GM21723 (cell line): ENCODE measurements around the gene SDK2.

Experiments
- ATAC-seq: cut with Tn5 transposase; IDR thresholded peaks from one replicate; pipeline ENCODE4 v1.9.1; 2021; ENCODE audit warnings: mild to moderate bottlenecking, moderate library complexity; ENCODE audit not compliant: unreplicated experiment

Gene SDK2

GRCh38 chr17:73430165-73430680 lies 214.0 kb downstream of the SDK2 start:
- ATAC-seq: no peak

DNA sequence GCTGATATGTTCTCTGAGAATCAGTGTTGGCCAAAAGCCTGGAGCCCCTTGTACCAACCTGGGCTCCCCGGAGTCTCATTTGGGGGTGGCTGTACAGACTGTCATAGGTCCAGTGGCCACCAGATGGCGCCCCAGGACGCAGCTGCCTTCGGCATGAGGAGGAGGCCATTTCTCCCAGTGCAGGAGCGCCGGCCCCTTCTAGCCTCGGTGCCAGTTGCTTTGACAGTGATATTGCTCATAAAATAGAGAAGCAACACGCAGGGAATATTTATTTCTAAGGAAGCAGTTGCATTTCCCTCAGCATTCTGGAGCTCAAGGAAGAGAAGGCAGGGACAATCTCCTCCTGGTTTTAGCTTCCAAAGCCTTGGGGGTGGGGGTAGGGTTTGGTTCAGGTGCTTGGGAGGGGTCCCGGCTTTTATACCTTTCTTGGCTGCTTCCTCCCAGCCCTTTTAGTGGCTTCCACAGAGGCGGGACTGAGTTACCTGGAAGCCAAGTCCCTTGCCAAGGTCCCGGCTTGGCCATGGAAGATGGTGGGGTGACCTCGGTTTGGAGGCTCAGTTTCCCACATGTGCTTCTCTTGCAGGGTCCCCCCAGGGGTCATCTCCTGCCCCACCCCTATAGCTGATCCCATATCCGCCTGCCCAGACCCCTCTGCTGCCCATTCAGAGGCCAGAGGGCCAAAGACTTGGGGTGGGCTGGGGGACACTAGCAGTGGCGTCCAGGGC lies 214.6 kb downstream of the SDK2 start:
- peak; percentile 78 for ATAC-seq

- no peak for ATAC-seq
These were observed 217.0 kb downstream of the SDK2 start for GRCh38 chr17:73427198-73427597.

- no peak for ATAC-seq
These were observed 219.7 kb downstream of the SDK2 start for GRCh38 chr17:73424571-73424970.

DNA sequence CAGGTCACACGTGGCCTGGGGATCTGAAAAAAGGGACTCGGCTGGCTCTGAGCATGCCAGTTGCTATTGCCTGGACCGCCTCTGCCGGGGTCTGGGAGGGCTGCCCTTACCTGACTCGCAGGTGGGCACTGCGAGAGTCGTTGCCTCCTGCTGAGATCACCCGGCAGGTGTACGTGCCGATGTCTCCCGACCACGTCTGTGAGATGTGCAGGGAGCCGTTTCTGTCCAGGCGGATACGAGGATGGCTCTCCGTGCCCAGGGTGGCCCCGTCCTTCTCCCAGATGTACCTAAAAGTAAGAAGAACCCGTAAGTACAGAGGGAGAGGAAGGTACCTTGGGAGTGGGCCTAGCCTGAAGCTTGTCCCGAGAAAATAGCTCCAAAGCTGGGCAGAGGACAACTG lies 220.4 kb downstream of the SDK2 start:
- ATAC-seq: no peak

DNA sequence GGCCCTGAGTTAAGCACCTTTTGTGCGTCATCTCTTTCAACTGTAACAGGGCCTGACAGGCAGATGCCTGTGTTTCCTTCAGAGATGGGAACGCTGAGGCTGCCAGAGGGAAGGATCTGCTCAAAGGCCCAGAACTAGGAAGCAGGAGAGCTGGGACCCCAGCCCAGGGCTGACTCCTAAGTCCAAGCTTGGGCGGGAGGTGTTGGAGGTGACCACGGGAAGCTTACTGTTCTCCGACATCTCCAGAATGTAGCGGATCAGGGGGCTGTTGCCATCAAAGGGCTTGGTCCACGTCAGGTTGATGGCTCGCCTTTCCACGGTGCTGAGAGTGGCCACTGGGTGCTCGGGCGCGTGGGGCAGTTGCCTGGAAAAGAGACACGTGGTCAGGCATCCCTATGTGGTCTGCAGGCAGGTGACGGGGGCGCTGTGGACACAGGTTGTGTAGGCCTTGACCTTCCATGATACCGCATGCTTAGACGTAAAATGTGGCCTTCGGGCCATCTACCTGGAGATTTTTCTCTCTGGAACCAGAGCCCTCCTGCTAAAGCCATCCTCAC lies 221.0 kb downstream of the SDK2 start:
- ATAC-seq: no peak

DNA sequence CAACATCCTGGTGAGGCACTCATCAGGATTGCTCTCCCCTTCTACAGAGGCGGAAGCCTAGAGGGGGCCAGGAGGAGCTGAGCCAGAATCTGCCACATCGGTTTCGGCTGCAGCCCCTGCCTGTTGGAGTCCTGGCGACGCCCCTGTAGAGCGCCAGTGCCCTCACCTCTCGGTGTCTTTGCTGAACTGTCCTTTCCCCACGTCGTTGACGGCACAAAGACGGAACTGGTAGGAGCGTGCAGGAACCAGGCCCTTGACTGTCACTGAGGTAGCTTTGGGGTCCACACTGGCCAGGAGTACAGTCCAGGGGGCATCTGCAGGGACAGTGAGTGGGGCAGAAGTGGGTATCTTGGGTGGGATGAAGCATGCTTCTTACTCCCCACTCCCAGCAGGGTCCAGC lies 222.1 kb downstream of the SDK2 start:
- ATAC-seq: no peak

GRCh38 chr17:73420897-73421296 lies 223.3 kb downstream of the SDK2 start:
- no peak for ATAC-seq

DNA sequence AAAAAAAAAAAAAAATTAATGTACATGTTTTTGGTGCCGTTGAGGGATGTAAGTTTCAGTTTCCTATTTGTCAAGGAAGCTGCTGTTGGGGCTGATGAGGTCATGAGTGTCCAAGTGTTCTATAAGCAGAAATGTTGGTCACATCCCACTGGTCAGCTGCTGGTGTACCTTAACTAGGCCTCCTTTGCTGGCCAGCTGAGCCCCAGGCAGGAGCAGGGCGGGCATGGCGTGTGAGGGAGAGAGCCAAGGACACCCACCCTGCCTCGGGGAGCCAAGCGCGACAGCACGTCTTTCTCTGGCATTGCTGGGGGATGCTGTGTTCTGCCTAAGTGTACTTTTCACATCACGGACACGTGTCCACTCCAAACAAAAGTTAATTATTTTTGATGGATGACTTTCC lies 224.4 kb downstream of the SDK2 start:
- no peak for ATAC-seq

DNA sequence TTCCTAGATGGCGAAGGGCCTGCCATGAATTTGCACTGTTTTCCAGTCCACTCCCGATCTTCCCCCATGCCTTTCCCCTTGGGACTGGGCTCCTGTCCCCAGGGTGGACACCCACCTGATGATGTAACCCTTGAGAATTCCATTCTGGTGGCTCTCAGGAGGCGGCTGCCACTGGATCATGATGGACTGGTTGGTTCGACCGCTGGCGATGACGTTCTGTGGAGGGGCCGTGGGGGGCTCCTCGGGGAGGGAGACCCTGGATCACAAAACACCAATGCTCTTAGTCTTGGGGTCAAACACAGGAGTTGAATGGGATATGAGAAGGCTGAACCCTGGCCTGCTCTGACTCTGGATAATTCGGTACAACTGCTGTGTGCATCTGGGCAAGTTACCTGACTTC lies 225.2 kb downstream of the SDK2 start:
- ATAC-seq: no peak

DNA sequence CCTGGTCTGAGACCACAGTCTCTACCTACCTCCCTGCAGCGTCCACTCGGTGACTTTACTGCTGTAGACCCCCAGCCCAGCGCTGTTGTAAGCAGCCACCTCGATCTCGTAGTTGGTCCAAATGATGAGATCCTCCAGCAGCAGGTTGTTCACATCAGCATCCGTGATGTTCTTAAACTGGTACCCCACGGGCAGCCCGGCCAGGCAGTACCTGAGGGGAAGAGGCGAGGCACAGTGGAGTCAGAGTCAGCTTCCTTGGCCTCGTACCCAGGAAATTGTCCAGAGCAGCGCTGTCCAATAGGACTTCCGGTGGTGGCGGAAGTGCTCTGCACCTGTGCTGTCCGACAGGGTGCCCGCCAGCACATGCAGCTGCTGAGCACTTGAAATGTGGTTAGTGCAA lies 228.5 kb downstream of the SDK2 start:
- no peak for ATAC-seq

DNA sequence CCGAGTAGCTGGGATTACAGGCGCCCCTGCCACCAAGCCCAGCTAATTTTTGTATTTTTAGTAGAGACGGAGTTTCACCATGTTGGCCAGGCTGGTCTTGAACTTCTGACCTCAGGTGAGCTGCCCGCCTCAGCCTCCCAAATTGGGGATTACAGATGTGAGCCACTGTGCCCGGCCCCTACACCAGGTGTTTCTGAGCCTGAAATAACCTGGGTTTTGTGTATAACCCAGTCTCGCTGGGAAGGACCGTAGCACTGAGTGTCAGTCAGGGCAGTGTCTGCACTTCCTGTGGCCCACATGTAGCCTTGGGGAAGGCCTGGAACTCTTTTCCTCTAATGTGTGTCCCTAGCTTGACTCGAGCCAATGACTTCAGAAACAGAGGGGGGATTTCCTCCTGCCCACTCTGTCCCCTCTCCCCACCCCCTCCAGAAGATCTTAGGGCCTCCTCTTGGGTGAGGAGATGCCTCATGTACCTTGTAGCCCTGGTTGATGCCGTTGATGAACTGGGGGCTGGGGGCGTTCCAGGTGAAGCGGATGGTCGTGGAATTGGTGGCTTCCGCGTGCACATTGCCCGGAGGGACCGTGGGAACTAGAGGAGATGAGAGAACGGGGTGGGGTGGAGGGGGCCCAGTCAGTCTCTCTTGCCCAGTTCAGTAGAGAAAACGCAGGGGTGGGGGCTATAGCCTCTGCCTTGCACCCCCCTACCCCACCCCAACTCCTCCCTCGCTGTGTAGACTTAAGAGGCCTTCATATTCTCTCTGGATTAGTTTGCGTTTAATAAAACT lies 229.9 kb downstream of the SDK2 start:
- ATAC-seq: no peak

- no peak for ATAC-seq
These were observed 231.3 kb downstream of the SDK2 start for GRCh38 chr17:73412914-73413313.

- ATAC-seq: no peak
These were observed 232.9 kb downstream of the SDK2 start for GRCh38 chr17:73411313-73411747.

DNA sequence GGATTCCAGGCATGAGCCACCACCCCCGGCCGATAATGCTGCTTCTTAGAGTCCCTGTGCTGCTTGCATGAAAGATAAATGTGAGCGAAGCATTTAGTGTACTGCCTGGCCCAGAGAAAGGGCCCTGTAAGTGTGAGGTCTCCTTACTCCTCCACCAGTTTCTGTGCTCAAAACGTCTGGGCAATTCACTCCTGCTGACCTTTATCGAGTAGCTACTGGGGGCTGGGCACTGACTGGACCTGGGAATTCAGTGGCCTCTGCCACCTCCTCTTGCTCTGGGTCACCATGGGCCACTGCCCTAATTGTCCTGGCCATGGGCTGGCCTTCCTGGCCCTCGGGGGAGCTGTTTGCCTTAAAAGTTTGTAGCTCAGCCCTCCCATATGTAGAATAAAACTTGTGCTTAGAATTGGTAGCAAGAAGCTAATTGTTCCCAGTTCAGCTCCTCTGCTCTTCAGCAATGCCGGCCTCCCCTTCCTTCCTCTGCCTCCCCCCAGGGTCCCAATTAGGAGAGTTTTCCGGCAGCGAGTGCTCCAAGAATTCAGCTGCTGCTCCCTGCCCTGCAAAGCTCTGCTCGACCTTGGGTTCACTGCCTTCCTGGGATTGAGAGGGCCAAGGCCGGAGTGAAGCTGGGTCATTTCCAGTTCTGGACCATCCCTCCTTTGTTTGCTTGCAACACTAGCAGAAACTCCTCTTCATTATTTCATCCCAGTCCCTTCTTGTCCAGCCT lies 233.5 kb downstream of the SDK2 start:
- ATAC-seq: no peak

DNA sequence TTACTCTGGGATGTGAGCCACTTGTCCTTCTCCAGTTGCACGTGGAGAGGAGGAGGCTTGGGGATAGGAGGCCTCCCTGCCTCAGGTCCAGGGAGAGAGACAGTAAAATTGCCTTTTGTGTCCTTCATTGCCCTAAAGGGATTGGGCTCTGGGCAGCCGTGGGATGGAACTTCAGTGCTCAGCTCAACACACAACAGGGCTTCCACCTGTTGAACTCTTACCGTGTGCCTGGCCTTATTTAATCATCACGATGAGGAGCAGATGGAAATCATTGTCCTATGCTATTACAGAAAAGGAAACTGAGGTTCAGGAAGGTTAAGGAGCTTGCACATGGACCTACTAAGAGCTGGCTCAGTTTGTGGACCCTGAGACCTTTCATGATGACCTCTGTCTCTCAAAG lies 240.0 kb downstream of the SDK2 start:
- ATAC-seq: no peak

- no peak for ATAC-seq
These were observed 241.8 kb downstream of the SDK2 start for GRCh38 chr17:73402466-73402865.

DNA sequence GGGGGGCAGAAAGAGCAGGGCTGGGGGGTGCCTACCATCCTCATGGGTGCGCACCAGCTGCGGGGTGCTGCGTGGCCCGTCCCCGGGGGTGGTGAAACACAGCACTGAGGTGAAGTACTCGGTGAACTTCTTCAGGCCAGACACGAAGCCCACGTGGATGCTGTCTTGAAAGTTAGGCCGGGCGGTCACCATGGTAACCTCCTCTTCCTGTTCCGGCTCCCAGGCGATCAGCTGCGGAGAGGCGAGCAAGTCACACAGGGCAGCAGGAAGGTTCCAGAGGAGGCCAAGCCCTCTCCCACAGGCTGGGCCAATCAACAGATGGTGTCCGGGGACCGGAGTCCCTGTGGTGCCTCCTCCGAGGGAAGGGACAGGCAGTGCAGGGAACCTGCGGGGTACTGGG lies 242.3 kb downstream of the SDK2 start:
- no peak for ATAC-seq

GRCh38 chr17:73400915-73401545 lies 243.2 kb downstream of the SDK2 start:
- no peak for ATAC-seq

DNA sequence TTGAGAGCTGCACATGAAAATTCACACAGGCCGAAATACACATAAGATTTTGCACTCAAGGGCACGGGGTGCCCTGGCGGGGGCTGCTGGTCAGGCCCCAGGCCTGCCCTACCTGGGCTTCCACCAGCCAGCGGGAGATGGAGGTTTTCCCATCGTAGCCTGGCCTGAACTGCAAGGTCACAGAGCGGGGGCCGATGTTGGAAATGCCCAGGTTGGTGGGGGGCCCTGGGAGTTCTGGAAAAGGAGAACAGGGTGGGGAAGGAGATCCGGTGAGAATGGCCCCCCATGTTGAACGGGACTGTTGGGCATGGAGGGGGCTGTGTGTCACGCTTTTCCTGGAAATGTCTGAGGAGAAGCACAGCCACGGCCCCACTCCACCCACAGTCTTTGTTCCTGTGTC lies 245.2 kb downstream of the SDK2 start:
- no peak for ATAC-seq
